GM23338 (cell line): ENCODE data around the gene PDZD7. TPM values are rescaled to one million over a fixed set of nuclear protein-coding genes. Genes with fewer than 3 reads are reported as not detected.

ENCODE experiments used
- ATAC-seq: fragments of 200-7000 bp; cut with Tn5 transposase; 3 replicates; pipeline ENCODE4 v1.9.1; 2020
- DNase-seq: peaks from one replicate; pipeline ENCODE4 v3.0.0-alpha.2; 2015; ENCODE audit warnings: low spot score
- H2AFZ ChIP-seq: fragments of 200-600 bp; sonication (generic); 2 replicates; pipeline ENCODE4 v1.8.0; 2016; ENCODE audit warnings: antibody characterized with exemption, mild to moderate bottlenecking, moderate library complexity
- H3F3A ChIP-seq: fragments of 200-600 bp; sonication (generic); replicated peaks from 2 replicates; pipeline ENCODE4 v1.8.0; 2017; ENCODE audit warnings: antibody characterized with exemption, mixed run types, low read depth
- H3K27ac ChIP-seq: fragments of 200-600 bp; sonication (generic); 2 replicates; pipeline ENCODE4 v1.6.1; 2016; ENCODE audit warnings: low read depth
- H3K27me3 ChIP-seq: fragments of 200-600 bp; sonication (generic); 2 replicates; pipeline ENCODE4 v1.8.0; 2016; ENCODE audit warnings: mild to moderate bottlenecking, mixed run types, moderate library complexity; ENCODE audit not compliant: insufficient read depth
- H3K36me3 ChIP-seq: fragments of 200-600 bp; sonication (generic); 2 replicates; pipeline ENCODE4 v1.8.0; 2016; ENCODE audit warnings: mild to moderate bottlenecking; ENCODE audit not compliant: insufficient read depth
- H3K4me1 ChIP-seq: fragments of 200-600 bp; sonication (generic); 2 replicates; pipeline ENCODE4 v1.8.0; 2016; ENCODE audit warnings: mild to moderate bottlenecking, moderate library complexity; ENCODE audit not compliant: insufficient read depth
- H3K4me2 ChIP-seq: fragments of 200-600 bp; sonication (generic); 2 replicates; pipeline ENCODE4 v1.7.1; 2017; ENCODE audit warnings: mixed run types
- H3K4me3 ChIP-seq: fragments of 200-600 bp; sonication (generic); 2 replicates; pipeline ENCODE4 v1.6.1; 2016; ENCODE audit warnings: mixed run types
- H3K79me2 ChIP-seq: fragments of 200-600 bp; sonication (generic); replicated peaks from 2 replicates; pipeline ENCODE4 v1.8.0; 2017; ENCODE audit warnings: mild to moderate bottlenecking; ENCODE audit not compliant: insufficient read depth
- H3K9me2 ChIP-seq: fragments of 200-600 bp; sonication (generic); 2 replicates; pipeline ENCODE4 v1.8.0; 2017; ENCODE audit not compliant: insufficient read depth
- H4K20me1 ChIP-seq: fragments of 200-600 bp; sonication (generic); replicated peaks from 2 replicates; pipeline ENCODE4 v1.8.0; 2017; ENCODE audit warnings: mild to moderate bottlenecking; ENCODE audit not compliant: insufficient read depth
- H3K27ac Mint-ChIP-seq: 2 replicates; pipeline ENCODE4 v1.8.0; 2020; ENCODE audit warnings: inconsistent platforms, mild to moderate bottlenecking, moderate library complexity, mixed read lengths
- H3K27me3 Mint-ChIP-seq: 3 replicates; pipeline ENCODE4 v1.8.0; 2022; ENCODE audit warnings: low read depth, mild to moderate bottlenecking, moderate library complexity, mixed read lengths, inconsistent platforms; ENCODE audit not compliant: insufficient read depth, poor library complexity
- H3K36me3 Mint-ChIP-seq: 3 replicates; pipeline ENCODE4 v1.8.0; 2021; ENCODE audit warnings: low read depth, mild to moderate bottlenecking, inconsistent platforms, moderate library complexity, mixed read lengths
- H3K4me1 Mint-ChIP-seq: 3 replicates; pipeline ENCODE4 v1.8.0; 2020; ENCODE audit warnings: mild to moderate bottlenecking, inconsistent platforms, mixed read lengths
- H3K4me3 Mint-ChIP-seq: 3 replicates; pipeline ENCODE4 v1.8.0; 2021; ENCODE audit warnings: moderate library complexity, mild to moderate bottlenecking, inconsistent platforms, mixed read lengths
- H3K9me3 Mint-ChIP-seq: 3 replicates; pipeline ENCODE4 v1.8.0; 2020; ENCODE audit warnings: moderate library complexity, mild to moderate bottlenecking, inconsistent platforms, mixed read lengths
- CREB1 ChIP-seq: fragments of 250-450 bp; sonication (Bioruptor Pico); IDR thresholded peaks from 2 replicates; pipeline ENCODE4 v1.5.0; 2020; ENCODE audit warnings: low read depth, mild to moderate bottlenecking, moderate library complexity
- EZH2 ChIP-seq: fragments of 200-600 bp; sonication (generic); IDR thresholded peaks from one replicate; pipeline ENCODE4 v1.8.0; 2017; ENCODE audit warnings: antibody characterized with exemption, mild to moderate bottlenecking, low read depth; ENCODE audit not compliant: unreplicated experiment
- EZH2phosphoT487 ChIP-seq: fragments of 200-600 bp; sonication (generic); IDR thresholded peaks from one replicate; pipeline ENCODE4 v1.8.1; 2018; ENCODE audit warnings: antibody characterized with exemption; ENCODE audit not compliant: unreplicated experiment
- JUNB ChIP-seq: IDR thresholded peaks from one replicate; pipeline ENCODE4 v1.6.1; 2016; ENCODE audit warnings: antibody characterized with exemption; ENCODE audit not compliant: unreplicated experiment
- NANOG ChIP-seq: IDR thresholded peaks from 2 replicates; pipeline ENCODE4 v1.6.1; 2016; ENCODE audit warnings: antibody characterized with exemption, borderline replicate concordance
- POLR2AphosphoS5 ChIP-seq: IDR thresholded peaks from 2 replicates; pipeline ENCODE4 v1.6.1; 2016; ENCODE audit warnings: antibody characterized with exemption, low read depth
- STAT1 ChIP-seq: IDR thresholded peaks from one replicate; pipeline ENCODE4 v1.6.1; 2016; ENCODE audit warnings: antibody characterized with exemption; ENCODE audit not compliant: unreplicated experiment
- ZNF114 ChIP-seq: fragments of 250-450 bp; sonication (Bioruptor Pico); IDR thresholded peaks from 2 replicates; pipeline ENCODE4 v1.5.0; 2020; ENCODE audit warnings: mild to moderate bottlenecking, moderate library complexity
- ZNF331 ChIP-seq: fragments of 250-450 bp; sonication (Bioruptor Pico); IDR thresholded peaks from 2 replicates; pipeline ENCODE4 v1.5.0; 2020; ENCODE audit warnings: low read depth, mild to moderate bottlenecking, moderate library complexity
- polyA plus RNA-seq: library from polyadenylated mRNA; unstranded; fragments of >200 nt; fragmentation: Nextera tagmentation; extraction: Ambion mirVana; gene quantifications from 2 replicates; pipeline ENCODE4 v1.2.1, GENCODE V29; 2016
- total RNA-seq: library from RNA; depleted of rRNA; stranded (reverse); fragments of >200 nt; shearing (Covaris generic); gene quantifications from 2 replicates; pipeline ENCODE4 v1.2.3, GENCODE V29; 2014
- TF ChIP-seq, protein P1 (sequence below): IDR thresholded peaks from 2 replicates; pipeline ENCODE4 v1.6.1; 2016; ENCODE audit warnings: antibody characterized with exemption
- TF ChIP-seq, protein P2 (sequence below): fragments of 250-450 bp; sonication (Bioruptor Pico); IDR thresholded peaks from 2 replicates; pipeline ENCODE4 v1.5.0; 2020; ENCODE audit warnings: mild to moderate bottlenecking, moderate library complexity
- TF ChIP-seq, protein P3 (sequence below): IDR thresholded peaks from one replicate; pipeline ENCODE4 v1.6.1; 2018; ENCODE audit warnings: antibody characterized with exemption; ENCODE audit not compliant: unreplicated experiment
- TF ChIP-seq, protein P4 (sequence below), 2 experiments: fragments of 200-600 bp in 1 of 2; sonication (generic) in 1 of 2; conservative IDR thresholded peaks; 2 replicates each; pipeline versions ENCODE4 v1.5.1 to v1.6.1; 2016 to 2017; ENCODE audit warnings: antibody characterized with exemption in 2 of 2, low read depth in 2 of 2, mild to moderate bottlenecking in 2 of 2, moderate library complexity in 1 of 2

PDZD7 gene
- total and polyA plus RNA-seq, 2 experiments from 2014 or later, result 1.7 to 2.3 TPM

GRCh38 chr10:100966887-100967286, 64.0 kb downstream of the PDZD7 start:
- Histone ChIP-seq H3K4me1 (peaks cover 21% of the 10 kb centered on the region), H3K9me2 (no peaks in the 10 kb centered on the region), H3K36me3 (0 out of 2 replicates have a peak, but pooled peaks cover under 1% of the 10 kb centered on the region), H2AFZ (no peak overlapping the region), H4K20me1 (peaks cover 5% of the 10 kb centered on the region; the same call in 1 of the 2 replicates), H3F3A (peaks cover 5% of the 10 kb centered on the region; the same call in 1 of the 2 replicates), H3K4me3 (no peak overlapping the region), H3K27me3 (no peaks in the 10 kb centered on the region), H3K27ac (no peak overlapping the region), H3K4me2 (no peak overlapping the region), H3K79me2 (no peaks in the 10 kb centered on the region)
- Mint-ChIP-seq H3K27me3 (peaks cover 11% of the 10 kb centered on the region), H3K4me3 (no peak overlapping the region), H3K9me3 (no peaks in the 10 kb centered on the region), H3K4me1 (peaks cover 23% of the 10 kb centered on the region), H3K36me3 (peaks cover 10% of the 10 kb centered on the region; the same call in 1 of the 3 replicates), H3K27ac (no peak overlapping the region)
- TF ChIP-seq NANOG (no peak), ZNF114 (no peak), STAT1 (no peak), EZH2phosphoT487 (no peak), EZH2 (no peak), POLR2AphosphoS5 (no peak), CREB1 (CRISPR knock-in tag) (no peak), JUNB (no peak), ZNF331 (CRISPR knock-in tag) (no peak)
- TF ChIP-seq, protein P1, sequence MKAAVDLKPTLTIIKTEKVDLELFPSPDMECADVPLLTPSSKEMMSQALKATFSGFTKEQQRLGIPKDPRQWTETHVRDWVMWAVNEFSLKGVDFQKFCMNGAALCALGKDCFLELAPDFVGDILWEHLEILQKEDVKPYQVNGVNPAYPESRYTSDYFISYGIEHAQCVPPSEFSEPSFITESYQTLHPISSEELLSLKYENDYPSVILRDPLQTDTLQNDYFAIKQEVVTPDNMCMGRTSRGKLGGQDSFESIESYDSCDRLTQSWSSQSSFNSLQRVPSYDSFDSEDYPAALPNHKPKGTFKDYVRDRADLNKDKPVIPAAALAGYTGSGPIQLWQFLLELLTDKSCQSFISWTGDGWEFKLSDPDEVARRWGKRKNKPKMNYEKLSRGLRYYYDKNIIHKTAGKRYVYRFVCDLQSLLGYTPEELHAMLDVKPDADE, result no peak
- TF ChIP-seq, protein P2, sequence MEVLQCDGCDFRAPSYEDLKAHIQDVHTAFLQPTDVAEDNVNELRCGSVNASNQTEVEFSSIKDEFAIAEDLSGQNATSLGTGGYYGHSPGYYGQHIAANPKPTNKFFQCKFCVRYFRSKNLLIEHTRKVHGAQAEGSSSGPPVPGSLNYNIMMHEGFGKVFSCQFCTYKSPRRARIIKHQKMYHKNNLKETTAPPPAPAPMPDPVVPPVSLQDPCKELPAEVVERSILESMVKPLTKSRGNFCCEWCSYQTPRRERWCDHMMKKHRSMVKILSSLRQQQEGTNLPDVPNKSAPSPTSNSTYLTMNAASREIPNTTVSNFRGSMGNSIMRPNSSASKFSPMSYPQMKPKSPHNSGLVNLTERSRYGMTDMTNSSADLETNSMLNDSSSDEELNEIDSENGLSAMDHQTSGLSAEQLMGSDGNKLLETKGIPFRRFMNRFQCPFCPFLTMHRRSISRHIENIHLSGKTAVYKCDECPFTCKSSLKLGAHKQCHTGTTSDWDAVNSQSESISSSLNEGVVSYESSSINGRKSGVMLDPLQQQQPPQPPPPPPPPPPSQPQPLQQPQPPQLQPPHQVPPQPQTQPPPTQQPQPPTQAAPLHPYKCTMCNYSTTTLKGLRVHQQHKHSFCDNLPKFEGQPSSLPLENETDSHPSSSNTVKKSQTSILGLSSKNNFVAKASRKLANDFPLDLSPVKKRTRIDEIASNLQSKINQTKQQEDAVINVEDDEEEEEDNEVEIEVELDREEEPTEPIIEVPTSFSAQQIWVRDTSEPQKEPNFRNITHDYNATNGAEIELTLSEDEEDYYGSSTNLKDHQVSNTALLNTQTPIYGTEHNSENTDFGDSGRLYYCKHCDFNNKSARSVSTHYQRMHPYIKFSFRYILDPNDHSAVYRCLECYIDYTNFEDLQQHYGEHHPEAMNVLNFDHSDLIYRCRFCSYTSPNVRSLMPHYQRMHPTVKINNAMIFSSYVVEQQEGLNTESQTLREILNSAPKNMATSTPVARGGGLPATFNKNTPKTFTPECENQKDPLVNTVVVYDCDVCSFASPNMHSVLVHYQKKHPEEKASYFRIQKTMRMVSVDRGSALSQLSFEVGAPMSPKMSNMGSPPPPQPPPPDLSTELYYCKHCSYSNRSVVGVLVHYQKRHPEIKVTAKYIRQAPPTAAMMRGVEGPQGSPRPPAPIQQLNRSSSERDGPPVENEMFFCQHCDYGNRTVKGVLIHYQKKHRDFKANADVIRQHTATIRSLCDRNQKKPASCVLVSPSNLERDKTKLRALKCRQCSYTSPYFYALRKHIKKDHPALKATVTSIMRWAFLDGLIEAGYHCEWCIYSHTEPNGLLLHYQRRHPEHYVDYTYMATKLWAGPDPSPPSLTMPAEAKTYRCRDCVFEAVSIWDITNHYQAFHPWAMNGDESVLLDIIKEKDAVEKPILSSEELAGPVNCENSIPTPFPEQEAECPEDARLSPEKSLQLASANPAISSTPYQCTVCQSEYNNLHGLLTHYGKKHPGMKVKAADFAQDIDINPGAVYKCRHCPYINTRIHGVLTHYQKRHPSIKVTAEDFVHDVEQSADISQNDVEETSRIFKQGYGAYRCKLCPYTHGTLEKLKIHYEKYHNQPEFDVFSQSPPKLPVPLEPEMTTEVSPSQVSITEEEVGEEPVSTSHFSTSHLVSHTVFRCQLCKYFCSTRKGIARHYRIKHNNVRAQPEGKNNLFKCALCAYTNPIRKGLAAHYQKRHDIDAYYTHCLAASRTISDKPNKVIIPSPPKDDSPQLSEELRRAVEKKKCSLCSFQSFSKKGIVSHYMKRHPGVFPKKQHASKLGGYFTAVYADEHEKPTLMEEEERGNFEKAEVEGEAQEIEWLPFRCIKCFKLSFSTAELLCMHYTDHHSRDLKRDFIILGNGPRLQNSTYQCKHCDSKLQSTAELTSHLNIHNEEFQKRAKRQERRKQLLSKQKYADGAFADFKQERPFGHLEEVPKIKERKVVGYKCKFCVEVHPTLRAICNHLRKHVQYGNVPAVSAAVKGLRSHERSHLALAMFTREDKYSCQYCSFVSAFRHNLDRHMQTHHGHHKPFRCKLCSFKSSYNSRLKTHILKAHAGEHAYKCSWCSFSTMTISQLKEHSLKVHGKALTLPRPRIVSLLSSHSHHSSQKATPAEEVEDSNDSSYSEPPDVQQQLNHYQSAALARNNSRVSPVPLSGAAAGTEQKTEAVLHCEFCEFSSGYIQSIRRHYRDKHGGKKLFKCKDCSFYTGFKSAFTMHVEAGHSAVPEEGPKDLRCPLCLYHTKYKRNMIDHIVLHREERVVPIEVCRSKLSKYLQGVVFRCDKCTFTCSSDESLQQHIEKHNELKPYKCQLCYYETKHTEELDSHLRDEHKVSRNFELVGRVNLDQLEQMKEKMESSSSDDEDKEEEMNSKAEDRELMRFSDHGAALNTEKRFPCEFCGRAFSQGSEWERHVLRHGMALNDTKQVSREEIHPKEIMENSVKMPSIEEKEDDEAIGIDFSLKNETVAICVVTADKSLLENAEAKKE (CRISPR knock-in tag), result no peak
- TF ChIP-seq, protein P3, sequence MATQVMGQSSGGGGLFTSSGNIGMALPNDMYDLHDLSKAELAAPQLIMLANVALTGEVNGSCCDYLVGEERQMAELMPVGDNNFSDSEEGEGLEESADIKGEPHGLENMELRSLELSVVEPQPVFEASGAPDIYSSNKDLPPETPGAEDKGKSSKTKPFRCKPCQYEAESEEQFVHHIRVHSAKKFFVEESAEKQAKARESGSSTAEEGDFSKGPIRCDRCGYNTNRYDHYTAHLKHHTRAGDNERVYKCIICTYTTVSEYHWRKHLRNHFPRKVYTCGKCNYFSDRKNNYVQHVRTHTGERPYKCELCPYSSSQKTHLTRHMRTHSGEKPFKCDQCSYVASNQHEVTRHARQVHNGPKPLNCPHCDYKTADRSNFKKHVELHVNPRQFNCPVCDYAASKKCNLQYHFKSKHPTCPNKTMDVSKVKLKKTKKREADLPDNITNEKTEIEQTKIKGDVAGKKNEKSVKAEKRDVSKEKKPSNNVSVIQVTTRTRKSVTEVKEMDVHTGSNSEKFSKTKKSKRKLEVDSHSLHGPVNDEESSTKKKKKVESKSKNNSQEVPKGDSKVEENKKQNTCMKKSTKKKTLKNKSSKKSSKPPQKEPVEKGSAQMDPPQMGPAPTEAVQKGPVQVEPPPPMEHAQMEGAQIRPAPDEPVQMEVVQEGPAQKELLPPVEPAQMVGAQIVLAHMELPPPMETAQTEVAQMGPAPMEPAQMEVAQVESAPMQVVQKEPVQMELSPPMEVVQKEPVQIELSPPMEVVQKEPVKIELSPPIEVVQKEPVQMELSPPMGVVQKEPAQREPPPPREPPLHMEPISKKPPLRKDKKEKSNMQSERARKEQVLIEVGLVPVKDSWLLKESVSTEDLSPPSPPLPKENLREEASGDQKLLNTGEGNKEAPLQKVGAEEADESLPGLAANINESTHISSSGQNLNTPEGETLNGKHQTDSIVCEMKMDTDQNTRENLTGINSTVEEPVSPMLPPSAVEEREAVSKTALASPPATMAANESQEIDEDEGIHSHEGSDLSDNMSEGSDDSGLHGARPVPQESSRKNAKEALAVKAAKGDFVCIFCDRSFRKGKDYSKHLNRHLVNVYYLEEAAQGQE, result no peak
- TF ChIP-seq, protein P4, sequence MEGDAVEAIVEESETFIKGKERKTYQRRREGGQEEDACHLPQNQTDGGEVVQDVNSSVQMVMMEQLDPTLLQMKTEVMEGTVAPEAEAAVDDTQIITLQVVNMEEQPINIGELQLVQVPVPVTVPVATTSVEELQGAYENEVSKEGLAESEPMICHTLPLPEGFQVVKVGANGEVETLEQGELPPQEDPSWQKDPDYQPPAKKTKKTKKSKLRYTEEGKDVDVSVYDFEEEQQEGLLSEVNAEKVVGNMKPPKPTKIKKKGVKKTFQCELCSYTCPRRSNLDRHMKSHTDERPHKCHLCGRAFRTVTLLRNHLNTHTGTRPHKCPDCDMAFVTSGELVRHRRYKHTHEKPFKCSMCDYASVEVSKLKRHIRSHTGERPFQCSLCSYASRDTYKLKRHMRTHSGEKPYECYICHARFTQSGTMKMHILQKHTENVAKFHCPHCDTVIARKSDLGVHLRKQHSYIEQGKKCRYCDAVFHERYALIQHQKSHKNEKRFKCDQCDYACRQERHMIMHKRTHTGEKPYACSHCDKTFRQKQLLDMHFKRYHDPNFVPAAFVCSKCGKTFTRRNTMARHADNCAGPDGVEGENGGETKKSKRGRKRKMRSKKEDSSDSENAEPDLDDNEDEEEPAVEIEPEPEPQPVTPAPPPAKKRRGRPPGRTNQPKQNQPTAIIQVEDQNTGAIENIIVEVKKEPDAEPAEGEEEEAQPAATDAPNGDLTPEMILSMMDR (conservative IDR thresholded peaks at IDR 0.05; ENCODE audit: low read depth in 2 of 2), result no peak
- DNase-seq (no peak), ATAC-seq (no peak)
